ENCODE measurements around the gene MYH9.

Gene MYH9

GRCh38 chr22:36344106-36344827 is 43.5 kb downstream of the MYH9 start:
- no peak for DNase-seq

GRCh38 chr22:36343720-36344105 is 44.1 kb downstream of the MYH9 start:
- DNase-seq: no peak

- DNase-seq: no peak
Measured at GRCh38 chr22:36343070-36343719, 44.6 kb downstream of the MYH9 start.

- DNase-seq: no peak
Measured at GRCh38 chr22:36341640-36342041, 46.1 kb downstream of the MYH9 start.

GRCh38 chr22:36340621-36341020 is 47.1 kb downstream of the MYH9 start:
- DNase-seq: no peak

GRCh38 chr22:36339171-36340065 is 48.3 kb downstream of the MYH9 start:
- no peak for DNase-seq

- DNase-seq: no peak
Measured at GRCh38 chr22:36337365-36338130, 50.2 kb downstream of the MYH9 start.

- no peak for DNase-seq
Measured at GRCh38 chr22:36336246-36337182, 51.3 kb downstream of the MYH9 start.

GRCh38 chr22:36335621-36336020 is 52.1 kb downstream of the MYH9 start:
- no peak for DNase-seq

GRCh38 chr22:36334821-36335603 is 52.8 kb downstream of the MYH9 start:
- no peak for DNase-seq

- DNase-seq: no peak
Measured at GRCh38 chr22:36334081-36334820, 53.5 kb downstream of the MYH9 start.

GRCh38 chr22:36333644-36334043 is 54.1 kb downstream of the MYH9 start:
- no peak for DNase-seq

GRCh38 chr22:36332623-36333332 is 55.0 kb downstream of the MYH9 start:
- DNase-seq: no peak

- no peak for DNase-seq
Measured at GRCh38 chr22:36331912-36332622, 55.7 kb downstream of the MYH9 start.

GRCh38 chr22:36331306-36331911 is 56.4 kb downstream of the MYH9 start:
- DNase-seq: no peak

- no peak for DNase-seq
Measured at GRCh38 chr22:36330655-36331305, 57.0 kb downstream of the MYH9 start.

- DNase-seq: no peak
Measured at GRCh38 chr22:36330127-36330526, 57.6 kb downstream of the MYH9 start.
